Heart left ventricle (tissue), 16 donors: ENCODE data around the gene AGR3. TPM values are rescaled to one million over a fixed set of nuclear protein-coding genes. Genes with fewer than 3 reads are reported as not detected.

Source experiments
- ATAC-seq, 4 donors: fragments of 200-7000 bp; cut with Tn5 transposase; one replicate each; pipeline ENCODE4 v1.9.1; 2020 to 2022; ENCODE audit warnings: moderate library complexity in 4 of 4, mild to moderate bottlenecking in 3 of 4, moderate number of reproducible peaks in 1 of 4
- DNase-seq, 5 donors: peaks; one replicate each; pipeline ENCODE4 v3.0.0-alpha.2; 2020
- H3K27ac ChIP-seq, 12 donors: fragments of 200-600 bp; sonication (generic) in 4 of 12; one replicate each; pipeline versions ENCODE4 v1.5.0 to v1.8.0; 2016 to 2022; ENCODE audit warnings: mild to moderate bottlenecking in 2 of 12
- H3K27me3 ChIP-seq, 9 donors: fragments of 200-600 bp; sonication (generic) in 2 of 9; one replicate each; pipeline versions ENCODE4 v1.5.1 to v1.8.0; 2016 to 2022; ENCODE audit warnings: mild to moderate bottlenecking in 3 of 9
- H3K36me3 ChIP-seq, 9 donors: fragments of 200-600 bp; sonication (generic) in 2 of 9; one replicate each; pipeline versions ENCODE4 v1.5.0 to v1.8.0; 2018 to 2022; ENCODE audit warnings: mild to moderate bottlenecking in 2 of 9
- H3K4me1 ChIP-seq, 12 donors: fragments of 200-600 bp; sonication (generic) in 4 of 12; one replicate each; pipeline versions ENCODE4 v1.5.0 to v1.8.0; 2016 to 2022; ENCODE audit warnings: mild to moderate bottlenecking in 3 of 12
- H3K4me3 ChIP-seq, 12 donors: fragments of 200-600 bp; sonication (generic) in 4 of 12; one replicate each; pipeline versions ENCODE4 v1.5.0 to v1.8.0; 2017 to 2022; ENCODE audit warnings: mild to moderate bottlenecking in 9 of 12, moderate library complexity in 4 of 12
- H3K9me3 ChIP-seq, 12 donors: fragments of 200-600 bp; sonication (generic) in 4 of 12; one replicate each; pipeline versions ENCODE4 v1.5.0 to v1.8.0; 2016 to 2022; ENCODE audit warnings: mild to moderate bottlenecking in 1 of 12
- POLR2A ChIP-seq, 2 donors: fragments of 450-650 bp; IDR thresholded peaks; one replicate each; pipeline ENCODE4 v1.6.1; 2017; ENCODE audit warnings: antibody characterized with exemption in 2 of 2, mild to moderate bottlenecking in 2 of 2, moderate library complexity in 2 of 2
- WGBS, 4 donors: extraction: QIAGEN DNeasy Blood & Tissue Kit in 2 of 4; methylation state at CpG; one replicate each; pipeline versions ENCODE4 v1.1.5 to v1.1.7; 2013 to 2018; 5-methylcytosine and 5-hydroxymethylcytosine counted together
- intact Hi-C, 10 donors: fragments of 100-400 bp; cut with DNase I; formaldehyde crosslinking; loops; one replicate each; pipeline versions ENCODE4 v1.11.1 to v1.14.2; 2022
- polyA plus RNA-seq, 2 donors: library from polyadenylated mRNA; stranded (reverse); fragments of 200-250 nt; gene quantifications; one replicate each; pipeline ENCODE4 v1.2.3, GENCODE V29; 2013
- total RNA-seq, 9 donors: library from RNA; depleted of rRNA in 2 of 9; stranded (reverse); fragments of >200 nt in 2 of 9; fragmentation: NEBNext Ultra II Directional in 3 of 9; extraction: Animal tissue kit (Norgen Biotek cat#: 25700) in 3 of 9; gene quantifications; one replicate each; pipeline versions ENCODE4 v1.1.0 to v1.2.4, GENCODE V29; 2016 to 2023
- TF ChIP-seq, protein P1 (sequence below), 12 donors: fragments of 200-600 bp; sonication (generic) in 4 of 12; IDR thresholded peaks; one replicate each; pipeline versions ENCODE4 v1.5.0 to v1.8.0; 2018 to 2022; ENCODE audit warnings: antibody characterized with exemption in 12 of 12, mild to moderate bottlenecking in 5 of 12
- donor health status: ischemic (EF 13 %, LVEDD 7.1; RV severe dilation, severe dysfunction).
- donor health status: healthy with polysubstance abuse.
- donor health status: DM: no; HTN: yes; CAD: no.
- donor health status: DM: no; HTN: no; CAD: no.
- donor health status: ischemic (EF 25% LVEDD 6.9; RV normal size, moderate dysfunction).
- donor health status: ischemic (EF 25% LVEDD 5.7; RV mildly dilated, moderate dysfunction).
- donor health status: healthy.
- donor health status: DM: yes; HTN: yes; CAD: no.
- donor health status: ischemic (EF 35%, LVEDD 5.7; RV mildly dilated, moderate dysfunction).
- donor health status: nonischemic (EF 11% LVEDD 7.7; RV severe dilation, severe dysfunction).
- donor health status: DM: yes; HTN: yes; CAD: no.
- donor health status: PGD.
- donor health status: ischemic (EF 29% LVEDD 5.4; RV normal size, mild dysfunction).
- donor health status: nonischemic (EF 23%, LVEDD 6.1; RV moderate dilation, normal function).

Gene AGR3
- total and polyA plus RNA-seq, 11 donors = not detected

DNA sequence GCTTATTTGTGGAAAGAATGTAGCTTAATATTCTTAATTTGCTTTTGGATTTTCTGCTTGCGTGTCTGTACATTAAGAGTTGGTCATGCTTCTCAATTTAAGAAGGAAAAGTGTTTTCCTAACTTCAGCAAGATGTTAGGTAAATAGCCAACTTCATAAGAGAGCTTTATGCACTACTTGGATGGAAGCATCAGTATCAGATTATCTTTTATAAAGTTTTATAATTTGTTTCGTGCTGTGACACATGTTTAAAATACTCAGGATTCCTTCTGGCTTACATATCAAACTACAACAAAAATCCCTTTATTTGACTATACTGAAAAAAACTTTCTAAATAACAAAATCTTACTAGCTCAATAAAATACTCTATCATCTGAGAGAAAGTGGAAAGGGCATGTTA lies 42.1 kb downstream of the AGR3 start:
- WGBS, 4 donors = 72 to 87% (median 81%) methylated on average over 2 of the region's 2 CpGs
- intact Hi-C loops = no loop called here
- ATAC-seq = no peak

DNA sequence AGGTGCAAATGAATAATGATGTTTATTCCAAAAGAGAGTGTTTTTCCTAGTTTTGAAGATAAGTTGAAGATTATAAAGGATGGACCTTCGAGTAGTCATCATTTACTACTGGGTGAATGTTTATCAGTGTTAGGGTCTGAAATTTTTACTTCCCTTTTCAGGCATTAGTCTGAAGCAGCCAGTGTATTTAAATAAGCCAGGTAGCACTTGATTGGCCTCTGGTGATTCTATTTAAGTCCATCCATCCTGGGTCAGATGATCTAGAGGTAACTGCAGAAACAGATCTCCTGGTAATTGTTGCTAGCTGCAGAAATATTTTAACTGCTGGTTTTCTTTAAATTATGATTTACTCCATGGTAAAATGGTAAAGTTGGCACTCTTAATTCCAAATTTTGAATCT lies 42.9 kb downstream of the AGR3 start:
- DNase-seq (no peak), ATAC-seq (no peak)
- no peak overlapping the region for H3K27ac ChIP-seq
- peaks cover 0 to 3% (median 0%) of the 10 kb centered on the region in 12 donors for H3K9me3 ChIP-seq
- WGBS, 4 donors = 68 to 84% (median 79%) methylated on average over 1 of the region's 1 CpG
- no peak overlapping the region for H3K4me3 ChIP-seq
- no peak for TF ChIP-seq POLR2A (IDR thresholded peaks at IDR 0.05)
- TF ChIP-seq, protein P1, sequence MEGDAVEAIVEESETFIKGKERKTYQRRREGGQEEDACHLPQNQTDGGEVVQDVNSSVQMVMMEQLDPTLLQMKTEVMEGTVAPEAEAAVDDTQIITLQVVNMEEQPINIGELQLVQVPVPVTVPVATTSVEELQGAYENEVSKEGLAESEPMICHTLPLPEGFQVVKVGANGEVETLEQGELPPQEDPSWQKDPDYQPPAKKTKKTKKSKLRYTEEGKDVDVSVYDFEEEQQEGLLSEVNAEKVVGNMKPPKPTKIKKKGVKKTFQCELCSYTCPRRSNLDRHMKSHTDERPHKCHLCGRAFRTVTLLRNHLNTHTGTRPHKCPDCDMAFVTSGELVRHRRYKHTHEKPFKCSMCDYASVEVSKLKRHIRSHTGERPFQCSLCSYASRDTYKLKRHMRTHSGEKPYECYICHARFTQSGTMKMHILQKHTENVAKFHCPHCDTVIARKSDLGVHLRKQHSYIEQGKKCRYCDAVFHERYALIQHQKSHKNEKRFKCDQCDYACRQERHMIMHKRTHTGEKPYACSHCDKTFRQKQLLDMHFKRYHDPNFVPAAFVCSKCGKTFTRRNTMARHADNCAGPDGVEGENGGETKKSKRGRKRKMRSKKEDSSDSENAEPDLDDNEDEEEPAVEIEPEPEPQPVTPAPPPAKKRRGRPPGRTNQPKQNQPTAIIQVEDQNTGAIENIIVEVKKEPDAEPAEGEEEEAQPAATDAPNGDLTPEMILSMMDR (IDR thresholded peaks at IDR 0.05) = no peak
- no peaks in the 10 kb centered on the region for H3K36me3 ChIP-seq
- H3K4me1 ChIP-seq = peaks cover 0 to 6% (median 0%) of the 10 kb centered on the region in 12 donors
- H3K27me3 ChIP-seq = no peaks in the 10 kb centered on the region
- intact Hi-C loops = no loop called here

More for the DNA sequence above, 42.1 kb downstream of the AGR3 start:
- H3K27me3 ChIP-seq = no peaks in the 10 kb centered on the region
- H3K36me3 ChIP-seq = no peaks in the 10 kb centered on the region
- no peak overlapping the region for H3K27ac ChIP-seq
- H3K4me3 ChIP-seq = no peak overlapping the region
- TF ChIP-seq POLR2A (IDR thresholded peaks at IDR 0.05) = no peak
- TF ChIP-seq, protein P1 (IDR thresholded peaks at IDR 0.05) = no peak
- peaks cover 0 to 3% (median 0%) of the 10 kb centered on the region in 12 donors for H3K9me3 ChIP-seq
- peaks cover 0 to 6% (median 0%) of the 10 kb centered on the region in 12 donors for H3K4me1 ChIP-seq
- no peak for DNase-seq

DNA sequence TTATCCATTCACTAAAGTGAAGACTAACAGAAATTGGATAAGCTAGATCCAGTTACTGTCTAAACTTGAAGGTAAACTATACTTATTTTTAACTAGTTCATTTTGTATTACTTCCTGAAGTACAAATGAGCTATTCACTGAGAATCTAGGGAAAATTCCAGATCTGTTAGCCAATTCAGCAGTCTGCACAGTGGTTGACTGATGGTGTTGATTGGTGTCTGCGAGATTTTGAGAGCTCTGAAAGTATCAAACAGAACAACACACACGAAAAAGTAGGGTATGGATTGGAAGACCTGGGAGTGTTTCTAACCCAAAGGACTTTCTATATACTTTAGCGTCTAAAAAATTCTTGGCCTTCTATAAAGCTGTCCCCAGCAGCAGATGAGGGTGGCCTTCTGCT lies 43.4 kb downstream of the AGR3 start:
- 46 to 73% (median 59%) methylated on average over 3 of the region's 3 CpGs for WGBS, 4 donors

DNA sequence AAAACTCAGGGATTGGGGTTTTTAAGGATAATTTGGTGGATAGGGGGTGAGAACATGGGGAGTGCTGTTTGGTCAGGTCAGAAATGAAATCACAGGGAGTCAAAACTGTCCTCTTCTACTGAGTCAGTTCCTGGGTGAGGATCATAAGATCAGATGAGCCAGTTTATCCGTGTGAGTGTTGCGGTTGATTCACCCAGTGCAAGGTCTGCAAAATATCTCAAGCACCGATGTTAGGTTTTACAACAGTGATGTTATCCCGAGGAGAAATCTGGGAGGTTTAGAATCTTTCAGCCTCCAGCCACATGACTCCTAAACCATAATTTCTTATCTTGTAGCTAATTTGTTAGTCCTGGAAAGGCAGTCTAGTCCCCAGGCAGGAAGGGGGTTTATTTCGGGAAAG lies 45.3 kb downstream of the AGR3 start:
- TF ChIP-seq POLR2A (IDR thresholded peaks at IDR 0.05) = no peak
- TF ChIP-seq, protein P1 (IDR thresholded peaks at IDR 0.05) = no peak
- H3K9me3 ChIP-seq = peaks cover 0 to 3% (median 0%) of the 10 kb centered on the region in 12 donors
- H3K4me3 ChIP-seq = no peak overlapping the region
- DNase-seq (no peak), ATAC-seq (no peak)
- intact Hi-C loops = no loop called here
- H3K27me3 ChIP-seq = no peaks in the 10 kb centered on the region
- peaks cover 0 to 6% (median 0%) of the 10 kb centered on the region in 12 donors for H3K4me1 ChIP-seq
- WGBS, 4 donors = 65 to 89% (median 76%) methylated on average over 5 of the region's 5 CpGs
- H3K27ac ChIP-seq = no peak overlapping the region
- no peaks in the 10 kb centered on the region for H3K36me3 ChIP-seq

More for the DNA sequence above, 43.4 kb downstream of the AGR3 start:
- Histone ChIP-seq H3K27ac (no peak overlapping the region), H3K4me1 (peaks cover 0 to 6% (median 0%) of the 10 kb centered on the region in 12 donors), H3K9me3 (peaks cover 0 to 3% (median 0%) of the 10 kb centered on the region in 12 donors), H3K4me3 (no peak overlapping the region), H3K27me3 (no peaks in the 10 kb centered on the region), H3K36me3 (no peaks in the 10 kb centered on the region)
- no peak for TF ChIP-seq POLR2A (IDR thresholded peaks at IDR 0.05)
- TF ChIP-seq, protein P1 (IDR thresholded peaks at IDR 0.05) = no peak
- no peak for DNase-seq
- intact Hi-C loops = no loop called here
- no peak for ATAC-seq
